PC-9 (cell line): Measurements from ENCODE around the gene ABCE1.

ENCODE experiments used
- EZH2 ChIP-seq: fragments of 200-600 bp; sonication (generic); IDR thresholded peaks from 2 replicates; pipeline ENCODE4 v1.8.0; 2017; ENCODE audit warnings: antibody characterized with exemption, low read depth
- TF ChIP-seq, protein P1 (sequence below): fragments of 200-600 bp; sonication (generic); conservative IDR thresholded peaks from 2 replicates; pipeline ENCODE4 v1.6.1; 2017; ENCODE audit warnings: mixed run types, antibody characterized with exemption, mild to moderate bottlenecking, moderate library complexity

DNA sequence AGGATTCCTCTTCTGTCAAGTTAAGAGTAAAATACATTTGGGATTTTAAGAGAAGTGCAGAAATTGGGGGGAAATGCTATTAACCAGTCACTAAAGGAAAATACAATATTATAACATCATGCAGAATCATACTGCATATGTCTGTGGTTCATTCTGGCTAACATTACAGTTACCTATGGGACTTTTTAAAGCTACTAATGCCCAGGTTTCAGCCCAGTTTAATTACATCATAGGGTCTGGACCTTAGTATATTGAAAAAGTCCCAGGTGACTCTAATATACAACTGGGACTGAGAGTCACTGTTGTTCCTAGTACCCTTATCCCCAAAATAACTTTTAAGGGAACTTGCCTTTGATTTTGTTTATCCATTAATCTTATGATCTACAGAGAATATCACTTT, 10.0 kb downstream of the ABCE1 start:
- TF ChIP-seq, protein P1, sequence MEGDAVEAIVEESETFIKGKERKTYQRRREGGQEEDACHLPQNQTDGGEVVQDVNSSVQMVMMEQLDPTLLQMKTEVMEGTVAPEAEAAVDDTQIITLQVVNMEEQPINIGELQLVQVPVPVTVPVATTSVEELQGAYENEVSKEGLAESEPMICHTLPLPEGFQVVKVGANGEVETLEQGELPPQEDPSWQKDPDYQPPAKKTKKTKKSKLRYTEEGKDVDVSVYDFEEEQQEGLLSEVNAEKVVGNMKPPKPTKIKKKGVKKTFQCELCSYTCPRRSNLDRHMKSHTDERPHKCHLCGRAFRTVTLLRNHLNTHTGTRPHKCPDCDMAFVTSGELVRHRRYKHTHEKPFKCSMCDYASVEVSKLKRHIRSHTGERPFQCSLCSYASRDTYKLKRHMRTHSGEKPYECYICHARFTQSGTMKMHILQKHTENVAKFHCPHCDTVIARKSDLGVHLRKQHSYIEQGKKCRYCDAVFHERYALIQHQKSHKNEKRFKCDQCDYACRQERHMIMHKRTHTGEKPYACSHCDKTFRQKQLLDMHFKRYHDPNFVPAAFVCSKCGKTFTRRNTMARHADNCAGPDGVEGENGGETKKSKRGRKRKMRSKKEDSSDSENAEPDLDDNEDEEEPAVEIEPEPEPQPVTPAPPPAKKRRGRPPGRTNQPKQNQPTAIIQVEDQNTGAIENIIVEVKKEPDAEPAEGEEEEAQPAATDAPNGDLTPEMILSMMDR: no peak
- TF ChIP-seq EZH2: no peak
